OCI-LY1 (cell line): ENCODE results near the gene ABLIM1.
A peak's percentile ranks its signal among the peaks of the same experiment; 100 is the strongest.

Experiments
- H2AFZ ChIP-seq: fragments of 200-600 bp; sonication (generic), shearing (Covaris generic); 2 replicates; pipeline ENCODE4 v1.6.0; 2014; ENCODE audit warnings: antibody characterized with exemption, mild to moderate bottlenecking, low read length
- H3F3A ChIP-seq: fragments of 200-600 bp; sonication (generic), shearing (Covaris generic); 2 replicates; pipeline ENCODE4 v1.6.0; 2014; ENCODE audit warnings: mild to moderate bottlenecking, antibody characterized with exemption, low read length, moderate library complexity; ENCODE audit not compliant: insufficient read depth
- H3K27ac ChIP-seq: fragments of 200-600 bp; sonication (generic); 2 replicates; pipeline ENCODE4 v1.5.1; 2014; ENCODE audit warnings: low read length, mixed run types, mild to moderate bottlenecking, low read depth; ENCODE audit not compliant: poor library complexity, severe bottlenecking
- H3K27me3 ChIP-seq: fragments of 200-600 bp; sonication (generic); 2 replicates; pipeline ENCODE4 v1.6.0; 2014; ENCODE audit warnings: antibody characterized with exemption, mild to moderate bottlenecking, low read length, moderate library complexity; ENCODE audit not compliant: insufficient read depth
- H3K36me3 ChIP-seq: fragments of 200-600 bp; sonication (generic); 2 replicates; pipeline ENCODE4 v1.6.1; 2014; ENCODE audit warnings: mild to moderate bottlenecking, antibody characterized with exemption, low read length, moderate library complexity, mixed read lengths; ENCODE audit not compliant: insufficient read depth
- H3K4me1 ChIP-seq: fragments of 200-600 bp; sonication (generic); 2 replicates; pipeline ENCODE4 v1.5.1; 2014; ENCODE audit warnings: mild to moderate bottlenecking, low read length, moderate library complexity; ENCODE audit not compliant: insufficient read depth, severe bottlenecking
- H3K4me2 ChIP-seq: fragments of 200-600 bp; sonication (generic), shearing (Covaris generic); 2 replicates; pipeline ENCODE4 v1.6.1; 2014; ENCODE audit warnings: low read length
- H3K4me3 ChIP-seq: fragments of 200-600 bp; sonication (generic); 2 replicates; pipeline ENCODE4 v1.5.1; 2014; ENCODE audit warnings: low read length, low read depth, mild to moderate bottlenecking, mixed read lengths; ENCODE audit not compliant: poor library complexity, severe bottlenecking
- H3K79me2 ChIP-seq: fragments of 200-600 bp; shearing (Covaris generic); 2 replicates; pipeline ENCODE4 v1.6.1; 2016; ENCODE audit warnings: mixed run types, low read length, mixed read lengths; ENCODE audit not compliant: insufficient read depth
- H3K9ac ChIP-seq: fragments of 200-600 bp; sonication (generic), shearing (Covaris generic); 2 replicates; pipeline ENCODE4 v1.6.1; 2014; ENCODE audit warnings: mild to moderate bottlenecking, low read length, mixed read lengths
- H3K9me2 ChIP-seq: fragments of 200-600 bp; sonication (generic), shearing (Covaris generic); 2 replicates; pipeline ENCODE4 v1.6.1; 2014; ENCODE audit warnings: low read depth, mild to moderate bottlenecking, low read length, mixed read lengths
- H3K9me3 ChIP-seq: fragments of 200-600 bp; shearing (Covaris generic); 2 replicates; pipeline ENCODE4 v1.6.1; 2014; ENCODE audit warnings: low read length, mixed read lengths
- H4K20me1 ChIP-seq: fragments of 200-600 bp; sonication (generic), shearing (Covaris generic); 2 replicates; pipeline ENCODE4 v1.6.0; 2016; ENCODE audit warnings: mild to moderate bottlenecking, low read length; ENCODE audit not compliant: insufficient read depth
- EZH2 ChIP-seq: fragments of 200-600 bp; sonication (generic), shearing (Covaris generic); IDR thresholded peaks from 2 replicates; pipeline ENCODE4 v1.8.0; 2017; ENCODE audit warnings: borderline replicate concordance, mixed run types, mild to moderate bottlenecking, antibody characterized with exemption, low read length, moderate library complexity, mixed read lengths
- TF ChIP-seq, protein P1 (sequence below): fragments of 200-600 bp; sonication (generic), shearing (Covaris generic); IDR thresholded peaks from 2 replicates; pipeline ENCODE4 v1.5.1; 2017; ENCODE audit warnings: mild to moderate bottlenecking, antibody characterized with exemption, low read length, moderate library complexity, mixed read lengths

The ABLIM1 gene

DNA sequence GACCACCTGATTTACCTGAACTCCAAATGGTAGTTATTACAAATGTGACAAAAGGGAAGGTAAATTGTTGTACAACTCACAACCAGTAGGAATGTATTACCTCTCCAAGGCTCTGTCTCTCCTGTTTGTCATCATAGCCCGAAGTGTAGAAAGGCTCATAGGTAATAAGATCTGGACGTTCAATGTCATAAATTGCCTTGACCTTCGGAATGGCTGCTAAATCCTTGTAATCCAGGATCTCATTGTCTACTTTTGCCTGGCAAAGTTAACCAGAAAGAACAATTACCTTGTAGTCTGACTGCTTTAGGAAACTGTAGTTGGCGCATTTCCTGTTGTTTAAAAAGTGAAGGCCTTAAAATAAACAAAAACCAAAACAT, 185.2 kb downstream of the ABLIM1 start:
- Histone ChIP-seq H3K4me3 (no peak overlapping the region), H3K36me3 (peaks cover 11% of the 10 kb centered on the region; the same call in 1 of the 2 replicates), H3K4me1 (peaks cover 16% of the 10 kb centered on the region), H3K4me2 (no peak overlapping the region), H4K20me1 (no peaks in the 10 kb centered on the region), H3K9me3 (no peaks in the 10 kb centered on the region), H3K79me2 (no peaks in the 10 kb centered on the region), H3K9me2 (no peaks in the 10 kb centered on the region), H3K27ac (peak overlapping the region; percentile 25), H3F3A (no peaks in the 10 kb centered on the region), H2AFZ (no peak overlapping the region), H3K27me3 (no peaks in the 10 kb centered on the region), H3K9ac (no peak overlapping the region)
- TF ChIP-seq, protein P1, sequence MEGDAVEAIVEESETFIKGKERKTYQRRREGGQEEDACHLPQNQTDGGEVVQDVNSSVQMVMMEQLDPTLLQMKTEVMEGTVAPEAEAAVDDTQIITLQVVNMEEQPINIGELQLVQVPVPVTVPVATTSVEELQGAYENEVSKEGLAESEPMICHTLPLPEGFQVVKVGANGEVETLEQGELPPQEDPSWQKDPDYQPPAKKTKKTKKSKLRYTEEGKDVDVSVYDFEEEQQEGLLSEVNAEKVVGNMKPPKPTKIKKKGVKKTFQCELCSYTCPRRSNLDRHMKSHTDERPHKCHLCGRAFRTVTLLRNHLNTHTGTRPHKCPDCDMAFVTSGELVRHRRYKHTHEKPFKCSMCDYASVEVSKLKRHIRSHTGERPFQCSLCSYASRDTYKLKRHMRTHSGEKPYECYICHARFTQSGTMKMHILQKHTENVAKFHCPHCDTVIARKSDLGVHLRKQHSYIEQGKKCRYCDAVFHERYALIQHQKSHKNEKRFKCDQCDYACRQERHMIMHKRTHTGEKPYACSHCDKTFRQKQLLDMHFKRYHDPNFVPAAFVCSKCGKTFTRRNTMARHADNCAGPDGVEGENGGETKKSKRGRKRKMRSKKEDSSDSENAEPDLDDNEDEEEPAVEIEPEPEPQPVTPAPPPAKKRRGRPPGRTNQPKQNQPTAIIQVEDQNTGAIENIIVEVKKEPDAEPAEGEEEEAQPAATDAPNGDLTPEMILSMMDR: no peak
- no peak for TF ChIP-seq EZH2

DNA sequence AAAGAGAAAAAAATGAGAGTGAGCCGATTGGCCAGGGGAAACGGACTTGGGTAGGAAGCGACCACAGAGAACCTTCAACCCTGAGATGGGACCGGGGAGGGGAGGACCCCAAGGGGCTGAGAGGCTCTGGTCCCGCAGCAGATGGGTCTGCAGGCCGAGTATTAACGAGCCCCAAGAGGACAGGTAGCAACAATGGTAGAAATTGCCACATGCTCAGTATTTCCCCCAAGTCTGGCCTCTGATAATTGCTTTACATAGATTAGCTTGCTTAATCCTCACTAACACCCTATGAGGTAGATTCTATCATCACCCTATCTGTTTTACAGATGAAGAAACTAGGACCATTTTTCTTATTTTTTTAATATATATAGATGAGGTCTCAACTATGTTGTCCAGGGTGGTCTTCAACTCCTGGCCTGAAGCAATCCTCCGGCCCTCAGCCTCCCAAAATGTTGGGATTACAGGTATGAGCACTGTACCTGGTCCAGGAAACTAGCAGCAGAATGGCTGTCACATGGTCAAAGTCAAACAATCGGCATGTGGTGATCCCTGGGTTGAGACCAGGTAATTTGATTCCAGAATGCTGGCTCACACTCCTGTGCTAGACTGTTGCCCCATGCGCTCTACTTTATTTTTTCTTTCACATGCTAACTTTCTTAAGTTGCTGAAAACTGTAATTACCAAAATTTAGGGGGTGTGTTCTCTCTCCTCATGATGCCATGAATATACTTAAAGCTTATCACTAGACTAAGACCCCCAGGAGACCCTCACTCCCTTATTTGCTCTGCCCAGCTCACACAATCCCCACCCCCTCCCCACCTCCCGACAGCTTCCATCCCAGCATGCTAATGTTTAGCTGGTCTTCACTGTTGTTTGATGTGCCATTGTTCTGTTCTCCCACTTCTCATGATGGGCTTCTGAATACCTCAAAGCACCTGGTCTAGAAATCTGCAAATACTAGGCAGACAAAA, 185.9 kb downstream of the ABLIM1 start:
- Histone ChIP-seq H3K79me2 (no peaks in the 10 kb centered on the region), H3K9ac (no peak overlapping the region), H3F3A (no peaks in the 10 kb centered on the region), H2AFZ (no peak overlapping the region), H3K9me3 (no peaks in the 10 kb centered on the region), H4K20me1 (no peaks in the 10 kb centered on the region), H3K9me2 (no peaks in the 10 kb centered on the region), H3K27ac (peak overlapping the region; percentile 53), H3K4me3 (no peak overlapping the region), H3K36me3 (peaks cover 11% of the 10 kb centered on the region; the same call in 1 of the 2 replicates), H3K4me2 (no peak overlapping the region), H3K4me1 (peaks cover 16% of the 10 kb centered on the region), H3K27me3 (no peaks in the 10 kb centered on the region)
- TF ChIP-seq, protein P1: no peak
- no peak for TF ChIP-seq EZH2

DNA sequence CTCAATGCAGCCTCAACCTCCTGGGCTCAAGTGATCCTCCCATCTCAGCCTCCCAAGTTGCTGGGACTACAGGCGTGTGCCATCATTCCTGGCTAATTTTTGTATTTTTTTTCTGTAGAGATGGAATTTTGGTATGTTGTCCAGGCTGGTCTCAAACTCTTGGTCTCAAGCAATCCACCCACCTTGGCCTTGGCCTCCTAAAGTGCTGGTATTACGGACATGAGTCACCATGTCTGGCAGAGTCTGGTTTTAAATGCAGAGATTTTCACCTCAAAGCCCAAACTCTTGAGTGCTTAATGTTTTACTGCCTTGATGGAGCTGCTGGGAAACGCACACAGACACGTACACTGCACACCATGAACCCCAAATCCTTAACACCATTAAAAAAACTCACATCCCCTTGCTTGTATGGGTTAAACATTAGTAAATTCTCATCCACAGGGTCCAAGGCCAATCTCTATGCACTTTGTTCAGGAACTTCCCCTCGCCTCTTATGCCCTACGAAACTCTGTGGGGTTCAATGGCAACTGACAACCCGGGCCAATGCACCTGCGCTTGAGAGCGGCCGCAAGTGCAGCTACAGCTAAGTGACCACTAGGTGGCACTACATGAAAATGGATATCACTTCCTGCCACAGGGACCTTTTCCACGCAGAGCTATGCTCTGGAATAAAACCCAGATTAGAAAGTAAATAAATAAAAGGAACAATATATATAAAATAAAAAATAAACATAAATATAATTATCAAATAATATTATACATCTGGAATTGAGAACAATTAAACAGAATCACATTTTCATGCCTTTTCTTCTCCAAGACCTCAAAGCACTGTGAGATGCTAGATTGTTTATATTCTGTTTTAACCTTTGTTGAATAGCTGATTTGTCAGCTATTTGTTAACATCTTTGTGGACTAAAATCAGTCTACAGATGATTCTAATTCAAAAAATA, 186.8 kb downstream of the ABLIM1 start:
- peaks cover 11% of the 10 kb centered on the region; the same call in 1 of the 2 replicates for H3K36me3 ChIP-seq

More for the DNA sequence above, 186.8 kb downstream of the ABLIM1 start:
- H3K27ac ChIP-seq: peak overlapping the region; percentile 53
- no peak overlapping the region for H3K9ac ChIP-seq
- no peaks in the 10 kb centered on the region for H3K79me2 ChIP-seq
- no peaks in the 10 kb centered on the region for H4K20me1 ChIP-seq
- peaks cover 16% of the 10 kb centered on the region for H3K4me1 ChIP-seq
- no peaks in the 10 kb centered on the region for H3K9me2 ChIP-seq
- H3K9me3 ChIP-seq: no peaks in the 10 kb centered on the region
- H3F3A ChIP-seq: no peaks in the 10 kb centered on the region
- no peak overlapping the region for H3K4me3 ChIP-seq
- no peak overlapping the region for H3K4me2 ChIP-seq
- TF ChIP-seq, protein P1: peak; percentile 75
- no peak for TF ChIP-seq EZH2
- no peaks in the 10 kb centered on the region for H3K27me3 ChIP-seq
- no peak overlapping the region for H2AFZ ChIP-seq
